Spleen (tissue), 11 donors: ENCODE data around the gene UGT1A9. TPM values are rescaled to one million over a fixed set of nuclear protein-coding genes. Genes with fewer than 3 reads are reported as not detected.

Experiments used
- DNase-seq: peaks from one replicate; pipeline ENCODE4 v3.0.0-alpha.2; 2020
- H3K27ac ChIP-seq, 8 donors: fragments of 200-600 bp; sonication (generic) in 7 of 8; 1 replicate in 4 of 8; 2 replicates in 4 of 8; pipeline versions ENCODE4 v1.5.0 to v1.8.0; 2016 to 2021; ENCODE audit warnings: inconsistent platforms in 4 of 8, mild to moderate bottlenecking in 4 of 8, moderate library complexity in 1 of 8
- H3K27me3 ChIP-seq, 7 donors: fragments of 200-600 bp; sonication (generic) in 6 of 7; replicated peaks in 1 of 7; 1 replicate in 4 of 7; 2 replicates in 3 of 7; pipeline versions ENCODE4 v1.5.0 to v1.8.0; 2016 to 2021; ENCODE audit warnings: inconsistent platforms in 3 of 7, mild to moderate bottlenecking in 1 of 7
- H3K36me3 ChIP-seq, 6 donors: fragments of 200-600 bp; sonication (generic) in 5 of 6; 1 replicate in 4 of 6; 2 replicates in 2 of 6; pipeline versions ENCODE4 v1.5.0 to v1.8.0; 2016 to 2021; ENCODE audit warnings: inconsistent platforms in 2 of 6
- H3K4me1 ChIP-seq, 6 donors: fragments of 200-600 bp; sonication (generic) in 5 of 6; 1 replicate in 3 of 6; 2 replicates in 3 of 6; pipeline versions ENCODE4 v1.5.0 to v1.8.0; 2016 to 2021; ENCODE audit warnings: inconsistent platforms in 3 of 6
- H3K4me3 ChIP-seq, 8 donors: fragments of 200-600 bp; sonication (generic) in 7 of 8; 1 replicate in 4 of 8; 2 replicates in 4 of 8; pipeline versions ENCODE4 v1.5.0 to v1.8.0; 2016 to 2021; ENCODE audit warnings: inconsistent platforms in 4 of 8, mild to moderate bottlenecking in 4 of 8, moderate library complexity in 2 of 8
- H3K9me3 ChIP-seq, 8 donors: fragments of 200-600 bp; sonication (generic) in 7 of 8; 1 replicate in 4 of 8; 2 replicates in 4 of 8; pipeline versions ENCODE4 v1.5.0 to v1.8.0; 2016 to 2021; ENCODE audit warnings: inconsistent platforms in 4 of 8
- CTCF ChIP-seq, 11 experiments: fragments of 200-600 bp in 7 of 11; fragments of 450-650 bp in 4 of 11; sonication (generic) in 4 of 11; IDR thresholded peaks in 8 of 11; conservative IDR thresholded peaks in 3 of 11; 1 replicate in 7 of 11; 2 replicates in 4 of 11; pipeline versions ENCODE4 v1.4.0 to v1.8.0; 2016 to 2021; ENCODE audit warnings: antibody characterized with exemption in 11 of 11, inconsistent platforms in 4 of 11, mild to moderate bottlenecking in 1 of 11
- POLR2A ChIP-seq, 3 donors: fragments of 450-650 bp; IDR thresholded peaks; one replicate each; pipeline ENCODE4 v1.5.1; 2017; ENCODE audit warnings: antibody characterized with exemption in 3 of 3, mild to moderate bottlenecking in 1 of 3
- POLR2AphosphoS5 ChIP-seq, 3 donors: sonication (generic); formaldehyde crosslinking; IDR thresholded peaks; one replicate each; pipeline ENCODE4 v1.5.1; 2017; ENCODE audit warnings: antibody characterized with exemption in 3 of 3
- whole genome bisulfite sequencing, 5 donors: extraction: QIAGEN DNeasy Blood & Tissue Kit in 3 of 5; methylation state at CpG; one replicate each; pipeline versions ENCODE4 v1.1.5 to v1.1.7; 2013 to 2018; 5-methylcytosine and 5-hydroxymethylcytosine counted together
- intact Hi-C: fragments of 100-400 bp; cut with DNase I; formaldehyde crosslinking; loops from one replicate; pipeline ENCODE4 v1.15.0; 2023; ENCODE audit warnings: low total_unique reads
- polyA plus RNA-seq, 3 donors: library from polyadenylated mRNA; stranded (reverse); fragments of 200-250 nt; gene quantifications; one replicate each; pipeline ENCODE4 v1.2.1, GENCODE V29; 2013
- total RNA-seq, 7 donors: library from RNA; depleted of rRNA in 3 of 7; stranded (reverse); fragments of >200 nt in 3 of 7; fragmentation: NEBNext Ultra II Directional in 4 of 7; extraction: Animal tissue kit (Norgen Biotek cat#: 25700) in 4 of 7; gene quantifications; one replicate each; pipeline versions ENCODE4 v1.1.0 to v1.2.1, GENCODE V29; 2016 to 2021
- donor health status: healthy with polysubstance abuse.
- donor health status: DM: no; HTN: no; CAD: no; lungs with moderate emphysema.
- donor health status: DM: no; HTN: no; CAD: no.
- donor health status: Bipolar disorder and iron deficiency.
- donor health status: healthy.
- donor health status: DM: no; HTN: no; CAD: no.
- donor health status: DM: yes; HTN: yes; CAD: no.

The UGT1A9 gene
- total and polyA plus RNA-seq, 10 donors = not detected

GRCh38 chr2:233821196-233821595 lies 149.5 kb downstream of the UGT1A9 start:
- peak; percentile 11 for DNase-seq

GRCh38 chr2:233821709-233822100 lies 150.0 kb downstream of the UGT1A9 start:
- no peak overlapping the region for H3K4me3 ChIP-seq

More at GRCh38 chr2:233821196-233821595, 149.5 kb downstream of the UGT1A9 start:
- Histone ChIP-seq H3K9me3 (peaks cover 0 to 4% (median 0%) of the 10 kb centered on the region in 8 donors), H3K27me3 (peaks cover 0 to 9% (median 0%) of the 10 kb centered on the region in 7 donors), H3K4me1 (no peaks in the 10 kb centered on the region), H3K36me3 (no peaks in the 10 kb centered on the region), H3K27ac (no peak overlapping the region), H3K4me3 (no peak overlapping the region)
- intact Hi-C loops = no loop called here
- TF ChIP-seq POLR2AphosphoS5 (IDR thresholded peaks at IDR 0.05) = no peak
- TF ChIP-seq POLR2A (IDR thresholded peaks at IDR 0.05) = no peak
- no peak for TF ChIP-seq CTCF (IDR thresholded peaks at IDR 0.05 in 8 of 11, conservative IDR thresholded peaks at IDR 0.05 in 3 of 11)
- WGBS, 5 donors = 83 to 92% (median 89%) methylated on average over 3 of the region's 3 CpGs

GRCh38 chr2:233822101-233822771 lies 150.5 kb downstream of the UGT1A9 start:
- H3K4me1 ChIP-seq = no peaks in the 10 kb centered on the region
- WGBS, 5 donors = 85 to 90% (median 89%) methylated on average over 4 to 21 of the region's 21 CpGs
- TF ChIP-seq POLR2AphosphoS5 (IDR thresholded peaks at IDR 0.05) (no peak), CTCF (IDR thresholded peaks at IDR 0.05 in 8 of 11, conservative IDR thresholded peaks at IDR 0.05 in 3 of 11) (no peak), POLR2A (IDR thresholded peaks at IDR 0.05) (no peak)
- H3K27me3 ChIP-seq = peaks cover 0 to 9% (median 0%) of the 10 kb centered on the region in 7 donors
- H3K36me3 ChIP-seq = no peaks in the 10 kb centered on the region
- DNase-seq = peak; percentile 69
- H3K27ac ChIP-seq = no peak overlapping the region
- H3K9me3 ChIP-seq = peaks cover 0 to 8% (median 0%) of the 10 kb centered on the region in 8 donors
- H3K4me3 ChIP-seq = no peak overlapping the region
- intact Hi-C loops = no loop called here

More at GRCh38 chr2:233821709-233822100, 150.0 kb downstream of the UGT1A9 start:
- no peaks in the 10 kb centered on the region for H3K36me3 ChIP-seq
- no peak overlapping the region for H3K27ac ChIP-seq
- intact Hi-C loops = no loop called here
- WGBS, 5 donors = 91 to 96% (median 92%) methylated on average over 8 of the region's 8 CpGs
- DNase-seq = peak; percentile 42
- H3K9me3 ChIP-seq = peaks cover 0 to 8% (median 0%) of the 10 kb centered on the region in 8 donors
- TF ChIP-seq CTCF (IDR thresholded peaks at IDR 0.05 in 8 of 11, conservative IDR thresholded peaks at IDR 0.05 in 3 of 11) = no peak
- H3K4me1 ChIP-seq = no peaks in the 10 kb centered on the region
- H3K27me3 ChIP-seq = peaks cover 0 to 9% (median 0%) of the 10 kb centered on the region in 7 donors

Other genes with a start within 250 kb of the UGT1A9 start
- gene USP40, start 105.1 kb upstream of the UGT1A9 start, total RNA-seq = 10 to 100 TPM; 22.3 to 57.3 (median 42.5) TPM
- gene USP40, start 105.1 kb upstream of the UGT1A9 start, polyA plus RNA-seq = 10 to 100 TPM; 11.4 to 21.9 (median 20.5) TPM
- gene UGT1A8, start 54.3 kb upstream of the UGT1A9 start, total RNA-seq = not detected
- not detected for gene UGT1A8, start 54.3 kb upstream of the UGT1A9 start, polyA plus RNA-seq
- not detected for gene UGT1A10, start 35.5 kb upstream of the UGT1A9 start, total RNA-seq
- under 1 TPM in 1 of 3 donors, not detected in 2; 0.03 TPM for gene UGT1A10, start 35.5 kb upstream of the UGT1A9 start, polyA plus RNA-seq
- not detected for gene UGT1A7, start 10.0 kb downstream of the UGT1A9 start, total RNA-seq
- under 1 TPM in 1 of 3 donors, not detected in 2; 0.03 TPM for gene UGT1A7, start 10.0 kb downstream of the UGT1A9 start, polyA plus RNA-seq
- gene UGT1A6, start 21.0 kb downstream of the UGT1A9 start, total RNA-seq = not detected
- gene UGT1A6, start 21.0 kb downstream of the UGT1A9 start, polyA plus RNA-seq = not detected
- not detected for gene UGT1A5, start 41.0 kb downstream of the UGT1A9 start, total RNA-seq
- gene UGT1A5, start 41.0 kb downstream of the UGT1A9 start, polyA plus RNA-seq = not detected
- gene UGT1A4, start 46.8 kb downstream of the UGT1A9 start, total RNA-seq = not detected
- gene UGT1A4, start 46.8 kb downstream of the UGT1A9 start, polyA plus RNA-seq = not detected
- gene UGT1A3, start 57.1 kb downstream of the UGT1A9 start, total RNA-seq = not detected
- not detected for gene UGT1A3, start 57.1 kb downstream of the UGT1A9 start, polyA plus RNA-seq
- gene UGT1A1, start 88.4 kb downstream of the UGT1A9 start, total RNA-seq = not detected
- not detected for gene UGT1A1, start 88.4 kb downstream of the UGT1A9 start, polyA plus RNA-seq
- under 1 TPM in 2 of 7 donors, not detected in 5; 0.27 to 0.43 TPM for gene MROH2A, start 106.4 kb downstream of the UGT1A9 start, total RNA-seq
- gene MROH2A, start 106.4 kb downstream of the UGT1A9 start, polyA plus RNA-seq = 1 to 10 TPM in 1 of 3 donors, not detected in 2; 1.5 TPM
- 1 to 10 TPM; 1.4 to 7.4 (median 5.2) TPM for gene HJURP, start 182.6 kb downstream of the UGT1A9 start, total RNA-seq
- 1 to 10 TPM; 2.2 to 5.6 (median 2.9) TPM for gene HJURP, start 182.6 kb downstream of the UGT1A9 start, polyA plus RNA-seq
- gene TRPM8, start 245.5 kb downstream of the UGT1A9 start, total RNA-seq = not detected
- under 1 TPM in 2 of 3 donors, not detected in 1; 0.02 to 0.06 TPM for gene TRPM8, start 245.5 kb downstream of the UGT1A9 start, polyA plus RNA-seq